GM19324 (cell line): ENCODE data around the gene MEIS1.

Experiments
- ATAC-seq: cut with Tn5 transposase; IDR thresholded peaks from one replicate; pipeline ENCODE4 v1.9.1; 2021; ENCODE audit warnings: mild to moderate bottlenecking, moderate library complexity; ENCODE audit not compliant: unreplicated experiment, low FRiP score

Gene MEIS1

GRCh38 chr2:66604326-66604725 lies 169.4 kb downstream of the MEIS1 start:
- no peak for ATAC-seq

- ATAC-seq = no peak
Measured at GRCh38 chr2:66604976-66605375, 170.1 kb downstream of the MEIS1 start.

- ATAC-seq = no peak
Measured at GRCh38 chr2:66607152-66607551, 172.2 kb downstream of the MEIS1 start.
